ENCODE measurements around the gene COL9A3. TPM values are rescaled to one million over a fixed set of nuclear protein-coding genes. Genes with fewer than 3 reads are reported as not detected.
A peak's percentile ranks its signal among the peaks of the same experiment; 100 is the strongest.

The COL9A3 gene
- total RNA-seq, 1 donor from 2014 or later: 1.1 TPM

GRCh38 chr20:62773845-62774714, 42.8 kb upstream of the COL9A3 start:
- H3K9me3 ChIP-seq: no peaks in the 10 kb centered on the region
- TF ChIP-seq CTCF (IDR thresholded peaks at IDR 0.05): no peak
- H3K27me3 ChIP-seq: no peaks in the 10 kb centered on the region
- no peak overlapping the region for H3K4me3 ChIP-seq
- no peak overlapping the region for H3K27ac ChIP-seq
- intact Hi-C loops (cut with DNase I): no loop called here
- no peaks in the 10 kb centered on the region for H3K36me3 ChIP-seq
- ATAC-seq: no peak
- peaks cover 11% of the 10 kb centered on the region for H3K4me1 ChIP-seq
- no peak for DNase-seq

DNA sequence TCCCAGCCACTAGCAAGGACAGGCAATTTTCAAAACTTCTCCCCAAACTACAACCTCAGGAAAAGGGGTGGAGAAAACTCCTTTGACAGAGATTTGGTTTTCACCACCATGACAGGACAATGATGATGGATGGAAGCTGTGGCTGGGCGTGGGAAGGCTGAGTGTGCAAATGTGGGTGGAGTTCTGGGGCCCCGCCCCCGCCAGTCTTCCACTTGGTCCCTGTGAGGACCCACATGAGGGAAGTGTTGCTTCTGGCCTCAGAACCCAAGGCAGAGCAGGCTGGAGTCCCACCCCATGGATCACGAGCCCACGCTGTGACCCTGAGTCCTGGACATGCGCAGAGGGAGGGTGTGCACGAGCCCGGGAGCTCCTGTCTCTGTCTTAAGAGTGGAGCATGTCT, 42.1 kb upstream of the COL9A3 start:
- H3K9me3 ChIP-seq: no peaks in the 10 kb centered on the region
- intact Hi-C loops (cut with DNase I): no loop called here
- H3K4me3 ChIP-seq: no peak overlapping the region

GRCh38 chr20:62775206-62775605, 41.6 kb upstream of the COL9A3 start:
- H3K27me3 ChIP-seq: peaks cover 2% of the 10 kb centered on the region
- no peak for ATAC-seq
- H3K9me3 ChIP-seq: no peaks in the 10 kb centered on the region
- no peak for DNase-seq
- no peak for TF ChIP-seq CTCF (IDR thresholded peaks at IDR 0.05)
- H3K4me1 ChIP-seq: peaks cover 11% of the 10 kb centered on the region
- intact Hi-C loops (cut with DNase I): no loop called here
- H3K27ac ChIP-seq: no peak overlapping the region
- no peaks in the 10 kb centered on the region for H3K36me3 ChIP-seq
- H3K4me3 ChIP-seq: no peak overlapping the region

More for the DNA sequence above, 42.1 kb upstream of the COL9A3 start:
- Histone ChIP-seq H3K4me1 (peaks cover 11% of the 10 kb centered on the region), H3K27me3 (no peaks in the 10 kb centered on the region), H3K36me3 (no peaks in the 10 kb centered on the region), H3K27ac (no peak overlapping the region)
- no peak for TF ChIP-seq CTCF (IDR thresholded peaks at IDR 0.05)
- no peak for DNase-seq
- peak; percentile 14 for ATAC-seq

DNA sequence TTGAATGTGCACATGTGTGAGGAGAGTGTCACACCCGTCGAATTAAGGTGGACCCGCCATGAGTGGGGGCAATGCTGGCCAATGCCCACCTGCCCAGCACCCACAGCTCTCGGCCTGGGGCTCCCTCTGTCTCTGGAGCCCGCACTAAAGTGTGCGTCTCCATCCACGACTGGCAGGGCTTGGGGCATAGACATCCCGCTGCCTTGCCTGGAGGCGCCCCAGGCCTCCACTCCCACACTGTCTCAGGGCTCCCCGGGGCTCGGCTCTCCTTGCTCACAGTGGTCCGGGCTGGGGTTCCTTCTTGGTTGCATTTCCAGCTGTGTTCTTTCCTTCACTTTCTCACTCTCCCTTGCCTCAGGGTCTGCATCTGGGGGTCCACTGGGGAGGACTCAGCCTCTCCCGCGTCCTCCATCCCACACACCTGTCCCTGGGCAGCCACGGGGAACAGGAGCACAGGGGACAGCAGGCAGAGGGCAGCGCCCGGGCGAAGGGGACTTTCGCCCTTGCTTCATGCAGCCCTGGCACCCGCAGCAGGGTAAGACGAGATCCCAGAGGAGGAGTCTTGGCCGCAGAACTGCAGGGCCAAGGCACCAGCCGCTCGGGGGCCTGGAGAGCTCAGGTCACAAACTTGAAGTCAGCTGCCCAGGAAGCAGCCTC, 40.7 kb upstream of the COL9A3 start:
- peak overlapping the region; percentile 24 for H3K27ac ChIP-seq
- intact Hi-C loops (cut with DNase I): no loop called here
- DNase-seq: no peak

More for the DNA sequence above, 40.7 kb upstream of the COL9A3 start:
- Histone ChIP-seq H3K4me3 (no peak overlapping the region), H3K4me1 (peaks cover 11% of the 10 kb centered on the region), H3K36me3 (no peaks in the 10 kb centered on the region), H3K9me3 (no peaks in the 10 kb centered on the region), H3K27me3 (peaks cover 8% of the 10 kb centered on the region)
- TF ChIP-seq CTCF (IDR thresholded peaks at IDR 0.05): no peak
- ATAC-seq: no peak
